Measurements from ENCODE around the gene QPCT.

The QPCT gene

DNA sequence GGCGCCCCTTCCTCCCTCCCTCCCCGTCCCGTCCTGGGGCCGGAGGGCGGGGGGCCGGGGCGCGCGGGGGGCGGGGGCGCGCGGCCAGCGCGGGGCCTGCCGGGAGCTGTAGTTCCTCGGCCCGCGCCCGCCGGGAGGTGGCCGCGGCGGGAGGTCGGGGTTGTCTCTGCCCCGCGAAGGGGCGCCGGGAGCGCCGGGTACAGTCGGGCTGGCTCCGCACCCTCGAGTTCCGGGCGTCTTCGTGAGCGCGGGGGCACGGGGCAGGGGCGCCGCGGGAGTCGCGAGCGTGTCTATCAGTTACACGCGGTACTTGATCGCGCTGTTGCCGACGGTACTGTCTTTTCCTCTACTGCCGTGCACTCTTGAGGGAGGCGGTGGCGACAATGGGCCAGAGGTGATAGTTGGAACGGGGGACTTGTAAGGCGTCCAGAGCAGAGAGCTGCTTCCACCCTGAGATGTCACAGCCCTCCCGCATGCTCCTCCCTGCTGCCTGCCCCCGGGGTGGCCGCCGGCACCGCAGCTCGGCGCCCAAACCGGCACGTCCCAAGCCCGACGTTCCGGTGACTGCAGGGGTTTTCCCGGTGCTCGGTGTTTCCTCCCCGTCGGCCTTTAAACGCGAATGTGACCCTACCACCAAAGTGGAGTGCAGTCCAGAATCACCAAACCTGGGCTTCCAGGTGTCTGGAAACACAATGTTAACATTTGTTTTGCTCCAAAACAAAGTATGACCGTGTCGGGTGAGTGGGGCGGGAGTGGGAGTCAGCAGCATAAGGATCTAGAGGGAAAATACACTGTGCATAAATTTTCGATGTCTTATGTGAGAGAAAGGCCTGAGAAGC, 19.4 kb upstream of the QPCT start, which contains the start of gene PRKD3:
TSS of gene PRKD3 (minus strand) at position 48 of the 839 bp plus-strand sequence. CDS start 8,309 bp downstream, outside the sequence.
- Histone ChIP-seq H3K27me3 (ENCODE audit: insufficient read depth, low read length) (no peaks in the 10 kb centered on the region), H3K27ac (ENCODE audit: low read depth, low read length) (peak within 1 kb of the TSS; percentile 64), H3K36me3 (ENCODE audit: insufficient read depth, low read length) (no peaks in the 10 kb centered on the region), H2AFZ (ENCODE audit: low read length, unreplicated experiment) (peak within 1 kb of the TSS; percentile 96), H3K79me2 (ENCODE audit: control insufficient read depth, insufficient read depth, low read length, unreplicated experiment) (peaks cover 42% of the 10 kb centered on the region), H3K4me1 (ENCODE audit: control insufficient read depth, insufficient read depth, low read length, unreplicated experiment) (peaks cover 21% of the 10 kb centered on the region), H3K4me3 (ENCODE audit: low read depth, low read length) (peak within 1 kb of the TSS; percentile 98)

DNA sequence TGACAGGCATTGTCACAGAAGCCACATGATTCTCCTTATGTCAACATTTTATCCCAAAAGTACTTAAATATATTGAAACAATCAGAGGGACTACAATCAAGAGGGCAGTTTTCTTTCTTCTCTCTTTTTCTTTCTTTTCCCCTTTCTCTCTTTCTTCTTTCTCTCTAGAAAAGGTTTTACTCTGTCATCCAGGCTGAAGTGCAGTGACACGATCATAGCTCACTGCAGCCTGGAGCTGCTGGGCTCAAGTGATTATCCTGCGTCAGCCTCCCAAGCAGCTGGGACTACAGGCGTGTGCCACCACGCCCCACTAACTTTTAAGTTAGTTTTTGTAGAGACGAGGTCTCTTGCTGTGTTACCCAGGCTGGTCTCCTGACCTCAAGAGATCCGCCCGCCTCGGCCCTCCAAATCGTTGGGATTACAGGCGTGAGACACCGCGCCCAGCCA, 18.8 kb upstream of the QPCT start:
- Histone ChIP-seq H3K4me1 (ENCODE audit: control insufficient read depth, insufficient read depth, low read length, unreplicated experiment) (peaks cover 21% of the 10 kb centered on the region), H3K27me3 (ENCODE audit: insufficient read depth, low read length) (no peaks in the 10 kb centered on the region), H2AFZ (ENCODE audit: low read length, unreplicated experiment) (peak overlapping the region; percentile 96), H3K4me3 (ENCODE audit: low read depth, low read length) (peak overlapping the region; percentile 98), H3K79me2 (ENCODE audit: control insufficient read depth, insufficient read depth, low read length, unreplicated experiment) (peaks cover 36% of the 10 kb centered on the region), H3K27ac (ENCODE audit: low read depth, low read length) (peak overlapping the region; percentile 64), H3K36me3 (ENCODE audit: insufficient read depth, low read length) (no peaks in the 10 kb centered on the region)

DNA sequence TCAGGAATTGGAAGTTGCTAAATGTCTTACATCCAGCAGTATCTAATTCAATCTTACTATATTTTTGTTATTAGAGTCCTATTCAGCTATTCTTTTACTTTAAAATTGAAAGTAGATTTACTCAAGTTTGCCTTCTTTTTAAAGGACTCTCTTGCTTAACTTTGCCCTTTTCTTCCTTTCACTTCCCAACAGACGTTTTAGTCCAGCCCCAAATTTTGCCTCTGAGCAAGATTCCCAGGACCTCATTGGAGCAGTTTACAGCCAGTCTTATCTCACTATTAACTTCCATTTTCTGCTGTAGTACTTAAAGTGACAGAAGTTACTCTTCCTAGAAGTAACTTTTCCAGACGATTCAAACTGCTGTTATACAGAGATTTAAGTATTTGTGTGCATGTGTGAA, 18.1 kb upstream of the QPCT start:
- Histone ChIP-seq H3K27me3 (ENCODE audit: insufficient read depth, low read length) (no peaks in the 10 kb centered on the region), H3K36me3 (ENCODE audit: insufficient read depth, low read length) (no peaks in the 10 kb centered on the region), H2AFZ (ENCODE audit: low read length, unreplicated experiment) (peak overlapping the region; percentile 52), H3K79me2 (ENCODE audit: control insufficient read depth, insufficient read depth, low read length, unreplicated experiment) (peaks cover 30% of the 10 kb centered on the region), H3K4me1 (ENCODE audit: control insufficient read depth, insufficient read depth, low read length, unreplicated experiment) (peaks cover 18% of the 10 kb centered on the region), H3K27ac (ENCODE audit: low read depth, low read length) (peak overlapping the region; percentile 64), H3K4me3 (ENCODE audit: low read depth, low read length) (peak overlapping the region; percentile 98)

DNA sequence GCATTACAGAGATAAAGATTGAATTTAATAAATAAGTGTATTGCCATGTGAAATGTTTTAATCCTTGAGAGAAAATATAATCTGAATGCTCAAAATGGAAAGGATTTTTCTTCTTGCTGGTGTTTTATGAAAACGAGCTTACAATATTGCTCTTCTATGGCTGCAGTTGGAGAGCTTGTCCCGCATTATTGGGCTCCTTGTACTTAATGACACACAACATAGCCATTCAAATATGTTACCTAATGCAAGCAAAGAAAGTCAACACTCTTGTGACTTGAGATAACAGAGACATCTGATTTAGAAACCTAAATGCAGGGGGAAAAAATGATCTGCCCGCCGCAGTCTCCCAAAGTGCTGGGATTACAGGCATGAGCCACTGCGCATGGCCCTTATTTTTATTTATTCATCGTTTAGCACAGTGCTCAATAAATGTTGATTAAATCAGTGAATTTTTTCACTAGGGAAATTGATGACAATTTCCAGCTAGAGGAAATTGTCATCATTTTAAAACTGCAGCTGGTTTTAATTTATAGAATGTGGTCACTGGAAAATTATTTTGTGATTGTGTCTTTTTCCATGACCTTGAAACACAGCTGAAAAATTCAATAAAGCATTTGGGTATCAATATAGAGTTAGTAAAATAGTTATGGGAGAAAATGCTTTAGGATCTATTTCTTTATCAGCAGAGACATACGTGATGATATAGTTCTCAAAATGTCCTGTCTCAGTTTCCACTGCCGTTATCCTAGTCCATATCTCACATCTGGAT, 17.4 kb upstream of the QPCT start:
- Histone ChIP-seq H3K4me1 (ENCODE audit: control insufficient read depth, insufficient read depth, low read length, unreplicated experiment) (peaks cover 11% of the 10 kb centered on the region), H2AFZ (ENCODE audit: low read length, unreplicated experiment) (peak overlapping the region; percentile 52), H3K36me3 (ENCODE audit: insufficient read depth, low read length) (no peaks in the 10 kb centered on the region), H3K4me3 (ENCODE audit: low read depth, low read length) (peak overlapping the region; percentile 98), H3K79me2 (ENCODE audit: control insufficient read depth, insufficient read depth, low read length, unreplicated experiment) (peaks cover 22% of the 10 kb centered on the region), H3K27ac (ENCODE audit: low read depth, low read length) (peak overlapping the region; percentile 64), H3K27me3 (ENCODE audit: insufficient read depth, low read length) (no peaks in the 10 kb centered on the region)

DNA sequence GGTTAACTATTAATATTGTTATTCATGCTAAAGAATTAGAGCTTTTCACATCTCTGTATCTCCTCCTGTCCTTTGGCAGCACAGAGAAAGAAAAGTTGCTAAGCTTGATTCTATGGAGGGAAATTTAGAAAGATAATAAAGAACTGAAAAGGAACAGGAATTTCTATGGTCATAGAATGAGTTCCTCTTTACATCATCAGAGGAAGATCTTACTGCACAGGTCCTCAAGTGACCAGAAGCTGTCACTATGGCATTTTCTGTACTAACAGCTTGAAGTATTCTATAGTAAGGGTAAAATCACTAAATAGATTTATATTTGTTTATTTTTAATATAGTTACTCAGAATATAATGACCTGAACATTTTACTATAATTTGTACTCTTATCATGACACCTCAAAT, 13.7 kb upstream of the QPCT start:
- Histone ChIP-seq H2AFZ (ENCODE audit: low read length, unreplicated experiment) (no peak overlapping the region), H3K4me3 (ENCODE audit: low read depth, low read length) (no peak overlapping the region), H3K79me2 (ENCODE audit: control insufficient read depth, insufficient read depth, low read length, unreplicated experiment) (no peaks in the 10 kb centered on the region), H3K36me3 (ENCODE audit: insufficient read depth, low read length) (no peaks in the 10 kb centered on the region), H3K27me3 (ENCODE audit: insufficient read depth, low read length) (no peaks in the 10 kb centered on the region), H3K27ac (ENCODE audit: low read depth, low read length) (no peak overlapping the region), H3K4me1 (ENCODE audit: control insufficient read depth, insufficient read depth, low read length, unreplicated experiment) (peaks cover 6% of the 10 kb centered on the region)

DNA sequence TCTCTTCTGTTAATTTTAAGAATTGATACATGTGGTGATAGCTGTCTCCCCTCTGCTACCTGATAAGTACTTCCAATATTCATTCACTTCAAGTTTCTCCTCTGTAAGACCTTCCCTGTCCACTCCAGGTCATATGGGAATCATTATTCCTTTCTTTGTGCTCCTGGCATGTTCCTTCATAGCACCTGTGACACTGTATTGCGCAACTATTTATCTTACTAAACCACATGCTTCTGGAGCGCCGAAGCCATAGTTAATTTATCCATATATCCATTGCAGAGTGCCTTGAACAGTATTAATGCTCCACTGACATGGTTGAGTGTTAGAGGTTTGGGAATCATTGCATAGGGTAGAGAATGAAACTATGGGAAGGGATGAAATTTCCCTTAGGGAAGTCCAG, 11.9 kb upstream of the QPCT start:
- no peaks in the 10 kb centered on the region for H3K79me2 ChIP-seq (ENCODE audit: control insufficient read depth, insufficient read depth, low read length, unreplicated experiment)
- no peak overlapping the region for H3K4me3 ChIP-seq (ENCODE audit: low read depth, low read length)
- no peaks in the 10 kb centered on the region for H3K36me3 ChIP-seq (ENCODE audit: insufficient read depth, low read length)
- no peak overlapping the region for H2AFZ ChIP-seq (ENCODE audit: low read length, unreplicated experiment)
- H3K4me1 ChIP-seq (ENCODE audit: control insufficient read depth, insufficient read depth, low read length, unreplicated experiment): peaks cover under 1% of the 10 kb centered on the region
- H3K27ac ChIP-seq (ENCODE audit: low read depth, low read length): no peak overlapping the region
- H3K27me3 ChIP-seq (ENCODE audit: insufficient read depth, low read length): no peaks in the 10 kb centered on the region

DNA sequence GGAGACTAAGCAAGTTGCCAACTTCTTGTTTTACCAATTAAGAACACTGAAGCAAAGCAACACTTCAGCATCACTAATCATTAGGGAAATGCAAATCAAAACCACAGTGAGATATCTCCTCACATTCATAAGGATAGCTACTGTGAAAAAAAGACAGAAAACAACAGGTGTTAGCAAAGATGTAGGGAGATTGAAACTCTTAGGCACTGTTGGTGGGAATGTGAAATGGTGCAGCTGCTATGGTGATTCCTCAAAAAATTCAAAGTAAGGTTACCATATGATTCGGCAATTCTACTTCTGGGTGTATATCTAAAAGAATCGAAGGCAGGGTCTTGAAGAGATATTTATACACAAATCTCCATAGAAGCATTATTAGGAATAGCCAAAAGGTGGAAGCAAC, 11.2 kb upstream of the QPCT start:
- Histone ChIP-seq H2AFZ (ENCODE audit: low read length, unreplicated experiment) (no peak overlapping the region), H3K36me3 (ENCODE audit: insufficient read depth, low read length) (no peaks in the 10 kb centered on the region), H3K27ac (ENCODE audit: low read depth, low read length) (no peak overlapping the region), H3K4me3 (ENCODE audit: low read depth, low read length) (no peak overlapping the region), H3K27me3 (ENCODE audit: insufficient read depth, low read length) (no peaks in the 10 kb centered on the region), H3K79me2 (ENCODE audit: control insufficient read depth, insufficient read depth, low read length, unreplicated experiment) (no peaks in the 10 kb centered on the region), H3K4me1 (ENCODE audit: control insufficient read depth, insufficient read depth, low read length, unreplicated experiment) (no peaks in the 10 kb centered on the region)

DNA sequence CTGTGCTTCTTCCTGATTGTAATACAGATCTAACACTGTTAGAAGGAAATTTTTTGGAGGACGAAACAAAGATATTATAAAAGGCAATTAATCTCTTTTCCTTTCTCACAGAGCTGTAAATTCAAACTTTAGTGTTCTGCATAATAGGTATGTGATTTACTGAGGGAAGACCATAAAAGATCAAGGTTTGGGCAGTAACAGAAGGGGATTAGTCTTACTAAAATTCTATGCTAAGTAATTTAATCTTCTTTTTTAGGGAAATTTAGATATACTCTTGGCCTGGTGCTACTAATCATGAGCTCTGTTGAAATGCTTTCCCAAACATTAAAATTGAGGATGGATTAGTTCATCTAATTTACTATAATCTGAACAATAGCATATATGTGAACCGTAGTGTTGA, 8.8 kb upstream of the QPCT start:
- Histone ChIP-seq H3K4me1 (ENCODE audit: control insufficient read depth, insufficient read depth, low read length, unreplicated experiment) (no peaks in the 10 kb centered on the region), H2AFZ (ENCODE audit: low read length, unreplicated experiment) (no peak overlapping the region), H3K27ac (ENCODE audit: low read depth, low read length) (no peak overlapping the region), H3K27me3 (ENCODE audit: insufficient read depth, low read length) (no peaks in the 10 kb centered on the region), H3K36me3 (ENCODE audit: insufficient read depth, low read length) (no peaks in the 10 kb centered on the region), H3K79me2 (ENCODE audit: control insufficient read depth, insufficient read depth, low read length, unreplicated experiment) (no peaks in the 10 kb centered on the region), H3K4me3 (ENCODE audit: low read depth, low read length) (no peak overlapping the region)

DNA sequence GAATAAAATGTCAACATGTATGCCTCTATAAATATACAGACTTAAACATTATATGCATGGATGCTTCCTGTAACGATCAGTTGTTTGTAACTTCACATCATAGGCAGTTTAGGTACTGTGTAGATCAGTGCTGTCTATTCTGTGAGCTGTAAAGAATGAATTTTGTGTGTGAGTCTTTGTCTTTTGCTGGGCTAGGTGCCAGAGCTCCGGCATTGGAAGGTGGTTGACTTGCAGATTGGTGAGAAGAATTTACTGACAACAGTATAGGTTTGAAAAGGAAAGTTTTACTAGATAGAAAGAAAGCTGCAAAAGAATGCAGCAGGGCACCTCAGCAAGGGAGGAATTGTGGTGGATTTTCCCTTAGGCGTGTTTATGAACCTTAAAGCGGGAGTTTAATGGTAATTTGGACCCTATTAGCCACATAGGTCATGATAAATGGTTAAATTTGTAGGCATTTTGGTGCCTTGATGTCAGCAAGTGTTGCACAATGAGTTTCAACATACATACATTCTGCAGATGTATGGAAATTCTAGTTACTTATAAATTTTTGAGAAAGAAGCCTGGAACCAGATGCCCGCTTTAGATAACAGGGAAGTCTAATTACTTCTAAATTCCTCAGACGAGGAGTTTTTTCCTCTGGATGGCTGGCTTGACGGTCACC, 6.7 kb upstream of the QPCT start:
- no peak overlapping the region for H2AFZ ChIP-seq (ENCODE audit: low read length, unreplicated experiment)
- H3K27ac ChIP-seq (ENCODE audit: low read depth, low read length): no peak overlapping the region
- H3K4me1 ChIP-seq (ENCODE audit: control insufficient read depth, insufficient read depth, low read length, unreplicated experiment): peaks cover 1% of the 10 kb centered on the region

DNA sequence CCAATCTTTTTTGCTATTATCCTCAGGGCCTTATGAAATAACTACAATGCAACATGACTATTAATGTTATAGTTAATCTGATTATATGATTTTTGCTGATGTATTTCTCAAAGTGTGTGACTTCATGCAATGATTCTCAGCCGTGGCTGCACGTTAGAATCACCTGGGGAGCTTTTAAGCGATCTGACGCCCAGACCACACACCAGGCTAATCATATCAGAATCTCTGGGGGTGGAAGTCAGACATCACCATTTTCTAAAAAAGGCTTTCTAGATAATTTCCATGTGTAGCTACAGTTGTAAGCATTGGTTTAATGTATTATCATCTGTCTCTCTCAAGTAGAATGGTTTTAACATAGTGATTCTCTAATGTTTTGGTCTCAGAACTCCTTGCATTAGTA, 5.5 kb upstream of the QPCT start:
- H3K36me3 ChIP-seq (ENCODE audit: insufficient read depth, low read length): no peaks in the 10 kb centered on the region
- no peak overlapping the region for H2AFZ ChIP-seq (ENCODE audit: low read length, unreplicated experiment)
- H3K27me3 ChIP-seq (ENCODE audit: insufficient read depth, low read length): no peaks in the 10 kb centered on the region
- H3K27ac ChIP-seq (ENCODE audit: low read depth, low read length): no peak overlapping the region
- no peak overlapping the region for H3K4me3 ChIP-seq (ENCODE audit: low read depth, low read length)
- H3K79me2 ChIP-seq (ENCODE audit: control insufficient read depth, insufficient read depth, low read length, unreplicated experiment): no peaks in the 10 kb centered on the region
- peaks cover 13% of the 10 kb centered on the region for H3K4me1 ChIP-seq (ENCODE audit: control insufficient read depth, insufficient read depth, low read length, unreplicated experiment)

More for the DNA sequence above, 6.7 kb upstream of the QPCT start:
- no peaks in the 10 kb centered on the region for H3K27me3 ChIP-seq (ENCODE audit: insufficient read depth, low read length)
- no peaks in the 10 kb centered on the region for H3K79me2 ChIP-seq (ENCODE audit: control insufficient read depth, insufficient read depth, low read length, unreplicated experiment)
- no peaks in the 10 kb centered on the region for H3K36me3 ChIP-seq (ENCODE audit: insufficient read depth, low read length)
- H3K4me3 ChIP-seq (ENCODE audit: low read depth, low read length): no peak overlapping the region

Data from ACC112 (cell line).